Memory B cell (primary cell): ENCODE data around the gene PACS1.

Experiments
- ATAC-seq: fragments of 150-1000 bp; cut with Tn5 transposase; 2 replicates; pipeline ENCODE4 v1.10.0; 2021; ENCODE audit warnings: low read depth, mild to moderate bottlenecking, moderate library complexity
- DNase-seq, 2 donors: peaks; one replicate each; pipeline ENCODE4 v3.0.0; 2022; ENCODE audit warnings: low spot score in 2 of 2
- H3K27ac Mint-ChIP-seq: one replicate; pipeline ENCODE4 v1.8.0; 2022; ENCODE audit warnings: mild to moderate bottlenecking, moderate library complexity, mixed read lengths
- H3K27me3 Mint-ChIP-seq: one replicate; pipeline ENCODE4 v1.8.0; 2022; ENCODE audit warnings: mixed read lengths
- H3K36me3 Mint-ChIP-seq: one replicate; pipeline ENCODE4 v1.8.0; 2022; ENCODE audit warnings: mild to moderate bottlenecking, mixed read lengths
- H3K4me1 Mint-ChIP-seq: one replicate; pipeline ENCODE4 v1.8.0; 2022; ENCODE audit warnings: mixed read lengths
- H3K4me3 Mint-ChIP-seq: one replicate; pipeline ENCODE4 v1.8.0; 2022; ENCODE audit warnings: mild to moderate bottlenecking, moderate library complexity, mixed read lengths
- H3K9me3 Mint-ChIP-seq: one replicate; pipeline ENCODE4 v1.8.0; 2022; ENCODE audit warnings: mixed read lengths

PACS1 gene

GRCh38 chr11:66042996-66043906, 26.8 kb upstream of the PACS1 start:
- Mint-ChIP-seq H3K27me3 (no peaks in the 10 kb centered on the region), H3K4me3 (no peak overlapping the region), H3K9me3 (no peaks in the 10 kb centered on the region), H3K36me3 (no peaks in the 10 kb centered on the region), H3K4me1 (peaks cover 5% of the 10 kb centered on the region), H3K27ac (no peak overlapping the region)
- DNase-seq (no peak), ATAC-seq (no peak)

- Mint-ChIP-seq H3K36me3 (no peaks in the 10 kb centered on the region), H3K27me3 (peaks cover 3% of the 10 kb centered on the region), H3K4me3 (no peak overlapping the region), H3K27ac (no peak overlapping the region), H3K9me3 (no peaks in the 10 kb centered on the region), H3K4me1 (peaks cover 11% of the 10 kb centered on the region)
- peak; percentile 4 for ATAC-seq
- no peak for DNase-seq
Measured at GRCh38 chr11:66044757-66045156, 25.3 kb upstream of the PACS1 start.

DNA sequence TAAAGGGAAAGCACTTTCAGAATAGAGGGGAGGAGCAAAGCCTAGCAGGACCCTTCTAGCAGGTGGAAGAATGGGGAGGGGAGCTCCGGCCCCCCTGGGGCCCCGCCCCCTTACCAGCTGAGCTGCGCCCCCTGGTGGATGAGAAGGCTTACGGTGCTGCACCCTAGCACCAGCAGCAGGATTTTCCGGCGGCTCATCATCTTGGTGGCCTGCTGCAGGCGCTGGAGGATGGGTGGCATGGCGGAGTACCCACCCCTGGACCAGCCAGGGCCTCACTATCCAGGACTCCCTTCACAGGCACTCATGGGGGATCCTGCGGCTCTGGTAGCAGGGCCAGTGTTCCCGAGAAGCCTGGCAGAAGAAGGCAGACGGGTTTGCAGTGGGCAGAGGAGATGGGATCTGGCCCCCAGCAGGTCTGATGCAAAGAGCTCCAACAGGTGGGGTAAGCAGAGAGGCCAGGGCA, 24.9 kb upstream of the PACS1 start:
- ATAC-seq (peak; percentile 99), DNase-seq (peak; percentile 86 to 87)
- Mint-ChIP-seq H3K4me1 (peaks cover 11% of the 10 kb centered on the region), H3K4me3 (no peak overlapping the region), H3K9me3 (no peaks in the 10 kb centered on the region), H3K27me3 (peaks cover 3% of the 10 kb centered on the region), H3K36me3 (no peaks in the 10 kb centered on the region), H3K27ac (no peak overlapping the region)

GRCh38 chr11:66046901-66047300, 23.2 kb upstream of the PACS1 start:
- peaks cover 3% of the 10 kb centered on the region for H3K27me3 Mint-ChIP-seq
- peaks cover 17% of the 10 kb centered on the region for H3K4me1 Mint-ChIP-seq
- DNase-seq (no peak), ATAC-seq (no peak)
- no peak overlapping the region for H3K4me3 Mint-ChIP-seq
- no peaks in the 10 kb centered on the region for H3K9me3 Mint-ChIP-seq
- no peak overlapping the region for H3K27ac Mint-ChIP-seq
- no peaks in the 10 kb centered on the region for H3K36me3 Mint-ChIP-seq

GRCh38 chr11:66047541-66048365, 22.3 kb upstream of the PACS1 start:
- no peak for ATAC-seq
- H3K4me1 Mint-ChIP-seq: peaks cover 19% of the 10 kb centered on the region
- peaks cover 3% of the 10 kb centered on the region for H3K36me3 Mint-ChIP-seq
- no peaks in the 10 kb centered on the region for H3K9me3 Mint-ChIP-seq
- H3K27ac Mint-ChIP-seq: no peak overlapping the region
- H3K4me3 Mint-ChIP-seq: no peak overlapping the region
- DNase-seq: no peak
- peaks cover 3% of the 10 kb centered on the region for H3K27me3 Mint-ChIP-seq

DNA sequence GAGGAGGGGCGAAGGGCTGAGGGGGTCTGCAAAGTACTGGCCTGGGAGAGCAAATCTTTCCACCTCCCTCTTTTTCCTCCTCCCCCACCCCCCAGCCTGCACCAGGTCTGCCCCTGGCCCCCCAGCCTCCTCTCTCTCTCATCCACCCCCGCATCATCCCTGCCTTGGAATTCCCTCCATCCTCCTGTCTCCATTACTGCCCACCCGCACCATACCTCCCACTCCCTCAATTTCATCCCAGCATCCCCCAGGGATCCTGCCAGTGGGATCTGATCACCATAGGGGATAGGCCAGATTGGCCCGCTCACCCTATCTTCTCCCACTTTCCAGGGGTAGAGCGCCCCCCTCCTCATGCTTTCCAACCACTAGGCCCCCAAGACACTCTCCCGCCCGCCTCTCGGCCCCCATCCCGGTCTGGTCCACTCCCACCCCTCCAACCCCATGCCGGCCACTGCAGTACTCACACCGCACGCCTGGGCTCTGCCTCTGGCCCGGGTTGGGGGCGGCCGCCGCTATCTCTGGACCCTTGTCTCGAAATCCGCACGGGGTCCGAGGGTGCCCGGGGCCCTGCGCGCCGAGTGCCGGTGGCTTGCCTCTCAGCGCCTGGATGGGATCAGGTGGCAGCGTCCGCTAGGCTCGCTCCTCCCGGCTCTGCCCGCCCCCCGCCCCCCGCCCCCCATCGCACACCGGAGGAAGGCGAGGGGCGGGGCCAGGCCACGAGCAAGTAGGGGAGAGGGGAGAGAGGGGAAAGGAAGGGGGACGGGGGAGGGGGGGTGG, 21.3 kb upstream of the PACS1 start, which contains the start of gene GAL3ST3:
Gene GAL3ST3 (minus strand): TSS at position 615 of the 777 bp plus-strand sequence. CDS start 3,746 bp downstream, outside the sequence.
- no peak within 1 kb of the TSS for H3K4me3 Mint-ChIP-seq
- H3K27me3 Mint-ChIP-seq: peaks cover 3% of the 10 kb centered on the region
- no peaks in the 10 kb centered on the region for H3K9me3 Mint-ChIP-seq
- DNase-seq (no peak), ATAC-seq (no peak)
- peaks cover 5% of the 10 kb centered on the region for H3K36me3 Mint-ChIP-seq
- H3K27ac Mint-ChIP-seq: no peak within 1 kb of the TSS
- H3K4me1 Mint-ChIP-seq: peaks cover 24% of the 10 kb centered on the region

DNA sequence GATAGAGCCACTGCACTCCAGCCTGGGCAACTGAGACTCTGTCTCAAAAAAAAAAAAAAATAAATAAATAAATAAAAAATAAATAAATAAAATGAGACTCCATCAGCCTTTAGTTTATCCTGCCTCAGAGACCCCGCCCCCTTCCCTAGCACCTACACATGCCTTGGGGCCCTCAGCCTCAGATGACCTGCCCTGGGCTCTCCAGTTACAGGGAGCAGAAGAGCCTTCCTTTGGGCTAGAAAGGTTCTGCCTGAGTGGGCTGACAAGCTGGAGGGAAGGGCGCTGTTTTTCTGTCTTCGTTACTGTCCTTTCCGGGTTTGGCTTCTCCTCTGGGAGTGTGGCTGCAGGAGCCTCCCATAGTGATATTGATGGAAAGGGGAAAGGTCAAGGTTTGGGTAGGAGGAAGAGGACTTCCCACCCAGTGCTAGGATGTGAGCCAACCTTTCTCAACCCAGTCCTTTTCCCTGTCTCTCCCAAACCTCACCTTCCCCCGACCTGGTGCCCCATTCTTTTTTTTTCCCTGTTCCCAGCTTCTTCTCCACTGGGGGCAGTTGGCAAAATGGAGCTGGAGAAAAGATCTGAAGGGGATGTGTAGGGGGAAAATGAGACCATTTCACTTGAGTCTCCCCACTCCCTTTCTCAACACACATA, 19.4 kb upstream of the PACS1 start:
- ATAC-seq (no peak), DNase-seq (no peak)
- Mint-ChIP-seq H3K36me3 (peaks cover 13% of the 10 kb centered on the region), H3K9me3 (no peaks in the 10 kb centered on the region), H3K27ac (peak overlapping the region; percentile 90), H3K4me1 (peaks cover 19% of the 10 kb centered on the region), H3K4me3 (peak overlapping the region; percentile 99), H3K27me3 (peaks cover 3% of the 10 kb centered on the region)

DNA sequence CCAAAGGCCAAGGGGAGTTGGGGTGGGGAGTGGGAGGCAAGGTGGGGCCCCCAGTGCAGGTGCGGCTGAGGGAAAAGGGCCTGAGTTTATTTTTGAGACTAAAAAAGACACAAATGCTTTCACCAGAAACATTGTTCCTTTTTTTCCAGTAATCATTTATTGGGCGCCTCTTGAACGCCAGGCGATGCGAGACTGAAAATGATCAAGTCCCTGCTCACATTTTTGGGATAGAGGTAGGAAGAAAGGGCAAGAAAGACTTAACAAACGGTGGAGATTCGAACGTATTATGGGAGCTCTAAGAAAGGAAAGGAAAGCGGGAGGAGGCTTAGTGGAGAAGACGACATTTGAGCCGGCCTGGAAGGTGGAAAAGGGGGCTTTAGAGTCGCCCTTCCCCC, 18.7 kb upstream of the PACS1 start:
- peaks cover 3% of the 10 kb centered on the region for H3K27me3 Mint-ChIP-seq
- peaks cover 19% of the 10 kb centered on the region for H3K4me1 Mint-ChIP-seq
- no peaks in the 10 kb centered on the region for H3K9me3 Mint-ChIP-seq
- ATAC-seq (no peak), DNase-seq (no peak)
- H3K27ac Mint-ChIP-seq: peak overlapping the region; percentile 90
- H3K4me3 Mint-ChIP-seq: peak overlapping the region; percentile 99
- peaks cover 15% of the 10 kb centered on the region for H3K36me3 Mint-ChIP-seq

GRCh38 chr11:66051766-66052663, 18.1 kb upstream of the PACS1 start, which contains the start of gene SF3B2:
Gene SF3B2 (plus strand): TSS chr11:66052364. CDS start chr11:66052385, 21 bp downstream.
- DNase-seq: peak; percentile 83 to 87
- peaks cover 15% of the 10 kb centered on the region for H3K36me3 Mint-ChIP-seq
- H3K27me3 Mint-ChIP-seq: peaks cover 3% of the 10 kb centered on the region

GRCh38 chr11:66052664-66052982, 17.4 kb upstream of the PACS1 start:
- H3K4me1 Mint-ChIP-seq: peaks cover 19% of the 10 kb centered on the region
- DNase-seq (no peak), ATAC-seq (no peak)
- no peaks in the 10 kb centered on the region for H3K9me3 Mint-ChIP-seq
- H3K36me3 Mint-ChIP-seq: peaks cover 18% of the 10 kb centered on the region
- H3K27me3 Mint-ChIP-seq: peaks cover 3% of the 10 kb centered on the region
- peak overlapping the region; percentile 99 for H3K4me3 Mint-ChIP-seq
- H3K27ac Mint-ChIP-seq: peak overlapping the region; percentile 98

More at GRCh38 chr11:66051766-66052663, 18.1 kb upstream of the PACS1 start, which contains the start of gene SF3B2:
- no peaks in the 10 kb centered on the region for H3K9me3 Mint-ChIP-seq
- H3K4me1 Mint-ChIP-seq: peaks cover 19% of the 10 kb centered on the region
- peak within 1 kb of the TSS; percentile 99 for H3K4me3 Mint-ChIP-seq
- peak; percentile 91 for ATAC-seq
- peak within 1 kb of the TSS; percentile 98 for H3K27ac Mint-ChIP-seq

- DNase-seq (no peak), ATAC-seq (no peak)
- peaks cover 30% of the 10 kb centered on the region for H3K36me3 Mint-ChIP-seq
- no peaks in the 10 kb centered on the region for H3K27me3 Mint-ChIP-seq
- no peaks in the 10 kb centered on the region for H3K9me3 Mint-ChIP-seq
- peaks cover 14% of the 10 kb centered on the region for H3K4me1 Mint-ChIP-seq
- H3K27ac Mint-ChIP-seq: no peak overlapping the region
- H3K4me3 Mint-ChIP-seq: no peak overlapping the region
Measured at GRCh38 chr11:66055021-66055420, 15.1 kb upstream of the PACS1 start.

DNA sequence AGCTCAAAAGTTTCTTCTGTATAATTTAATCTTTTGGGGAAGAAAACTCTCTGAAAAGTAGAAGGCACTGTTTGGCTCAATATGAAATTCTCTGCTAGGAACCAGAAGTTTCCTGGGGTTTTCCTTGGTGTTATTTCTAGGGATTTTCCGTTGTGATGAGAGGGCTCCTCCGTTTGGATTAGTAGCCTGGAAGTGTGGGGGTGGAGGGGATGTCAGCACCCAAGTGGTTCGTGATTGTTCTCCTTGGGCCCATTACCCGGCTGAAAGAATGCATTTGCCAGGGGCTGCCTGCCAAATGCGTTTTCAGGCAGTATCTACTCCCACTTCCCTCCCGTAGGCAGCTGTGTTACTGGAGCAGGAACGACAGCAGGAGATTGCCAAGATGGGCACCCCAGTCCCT, 13.6 kb upstream of the PACS1 start:
- DNase-seq: no peak

More for the DNA sequence above, 13.6 kb upstream of the PACS1 start:
- Mint-ChIP-seq H3K27me3 (no peaks in the 10 kb centered on the region), H3K4me3 (no peak overlapping the region), H3K9me3 (no peaks in the 10 kb centered on the region), H3K27ac (no peak overlapping the region), H3K4me1 (peaks cover 18% of the 10 kb centered on the region), H3K36me3 (peaks cover 39% of the 10 kb centered on the region)
- no peak for ATAC-seq
